GM12878 (cell line): Measurements from ENCODE around the gene TFF1.

Source experiments
- CHD1 ChIP-seq: IDR thresholded peaks from 2 replicates; pipeline ENCODE4 v1.6.1; 2012; ENCODE audit warnings: low read depth, low read length, improper control_type of control experiment
- CREB1 ChIP-seq: IDR thresholded peaks from 2 replicates; pipeline ENCODE4 v1.6.1; 2012; ENCODE audit warnings: low read depth, mild to moderate bottlenecking, inconsistent platforms
- SP1 ChIP-seq: IDR thresholded peaks from one replicate; pipeline ENCODE4 v1.6.1; 2011; ENCODE audit warnings: low read depth, low read length
- TAF1 ChIP-seq: IDR thresholded peaks from 2 replicates; pipeline ENCODE4 v1.6.1; 2011; ENCODE audit warnings: mild to moderate bottlenecking, low read depth, low read length, borderline replicate concordance
- TF ChIP-seq, protein P1 (sequence below), 3 experiments: IDR thresholded peaks in 2 of 3; conservative IDR thresholded peaks in 1 of 3; 2 replicates each; pipeline ENCODE4 v1.5.1; 2011; ENCODE audit warnings: low read depth in 3 of 3, low read length in 3 of 3, mild to moderate bottlenecking in 3 of 3, control low read depth in 2 of 3, moderate library complexity in 2 of 3, inconsistent platforms in 1 of 3, mixed read lengths in 1 of 3; ENCODE audit not compliant: control insufficient read depth in 2 of 3, insufficient read depth in 1 of 3; ENCODE audit errors: extremely low read depth in 1 of 3
- TF ChIP-seq, protein P2 (sequence below): IDR thresholded peaks from 2 replicates; pipeline ENCODE4 v1.6.1; 2011; ENCODE audit warnings: low read depth, mild to moderate bottlenecking, low read length, moderate library complexity, borderline replicate concordance; ENCODE audit errors: extremely low read depth
- TF ChIP-seq, protein P3 (sequence below): IDR thresholded peaks from 2 replicates; pipeline ENCODE4 v1.6.1; 2012; ENCODE audit warnings: low read length, inconsistent platforms
- TF ChIP-seq, protein P4 (sequence below): IDR thresholded peaks from 2 replicates; pipeline ENCODE4 v1.6.1; 2012; ENCODE audit warnings: low read depth, low read length, improper control_type of control experiment
- TF ChIP-seq, protein P5 (sequence below): fragments of 450-650 bp; IDR thresholded peaks from 2 replicates; pipeline ENCODE4 v1.6.1; 2016; ENCODE audit warnings: mild to moderate bottlenecking, moderate library complexity, borderline replicate concordance

DNA sequence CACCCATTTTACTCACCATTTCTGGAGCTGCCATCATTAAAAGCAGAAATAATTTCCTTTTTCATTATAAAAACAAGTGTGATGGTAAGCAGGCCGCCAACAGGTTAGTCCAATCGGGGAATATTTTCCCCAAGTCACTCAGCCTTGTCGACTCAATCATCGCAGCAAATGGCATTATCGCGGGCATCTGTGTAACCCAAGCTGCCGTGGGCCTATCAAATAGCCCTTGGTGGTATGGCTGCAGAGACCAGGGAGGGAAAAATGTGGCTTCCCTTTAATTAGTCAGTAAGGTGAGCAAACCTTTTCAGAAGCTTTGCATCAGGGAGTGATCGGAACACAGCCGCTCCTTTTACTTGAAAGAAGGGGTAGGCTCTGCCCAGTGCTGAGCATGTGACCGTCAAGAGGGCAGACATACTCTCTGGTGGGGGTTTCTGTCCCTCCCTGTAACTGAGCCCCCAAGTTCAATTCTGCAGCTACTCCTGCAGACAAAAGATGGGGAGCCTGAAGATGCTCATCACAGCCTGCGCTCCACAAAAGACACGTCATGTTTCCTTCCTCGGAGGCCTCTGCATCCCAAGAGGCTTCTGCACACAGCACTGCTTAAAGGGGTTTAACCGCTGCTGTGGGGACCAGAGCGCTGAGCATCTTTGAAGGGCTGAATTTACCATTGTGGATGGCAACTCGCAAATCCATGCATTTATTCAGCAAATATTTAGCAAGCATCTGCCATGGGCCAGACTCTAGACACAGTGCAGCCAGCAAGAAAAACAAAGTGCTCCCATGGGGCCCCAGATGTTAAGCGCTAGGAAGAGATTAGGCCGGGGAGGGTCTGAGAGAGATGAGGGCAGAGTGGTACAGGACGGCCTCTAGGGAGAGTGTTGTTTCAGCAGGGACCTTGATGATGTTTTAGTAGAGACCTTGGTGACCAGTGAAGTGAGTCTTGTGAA lies 30.7 kb upstream of the TFF1 start:
- TF ChIP-seq, protein P1, sequence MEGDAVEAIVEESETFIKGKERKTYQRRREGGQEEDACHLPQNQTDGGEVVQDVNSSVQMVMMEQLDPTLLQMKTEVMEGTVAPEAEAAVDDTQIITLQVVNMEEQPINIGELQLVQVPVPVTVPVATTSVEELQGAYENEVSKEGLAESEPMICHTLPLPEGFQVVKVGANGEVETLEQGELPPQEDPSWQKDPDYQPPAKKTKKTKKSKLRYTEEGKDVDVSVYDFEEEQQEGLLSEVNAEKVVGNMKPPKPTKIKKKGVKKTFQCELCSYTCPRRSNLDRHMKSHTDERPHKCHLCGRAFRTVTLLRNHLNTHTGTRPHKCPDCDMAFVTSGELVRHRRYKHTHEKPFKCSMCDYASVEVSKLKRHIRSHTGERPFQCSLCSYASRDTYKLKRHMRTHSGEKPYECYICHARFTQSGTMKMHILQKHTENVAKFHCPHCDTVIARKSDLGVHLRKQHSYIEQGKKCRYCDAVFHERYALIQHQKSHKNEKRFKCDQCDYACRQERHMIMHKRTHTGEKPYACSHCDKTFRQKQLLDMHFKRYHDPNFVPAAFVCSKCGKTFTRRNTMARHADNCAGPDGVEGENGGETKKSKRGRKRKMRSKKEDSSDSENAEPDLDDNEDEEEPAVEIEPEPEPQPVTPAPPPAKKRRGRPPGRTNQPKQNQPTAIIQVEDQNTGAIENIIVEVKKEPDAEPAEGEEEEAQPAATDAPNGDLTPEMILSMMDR (IDR thresholded peaks at IDR 0.05 in 2 of 3, conservative IDR thresholded peaks at IDR 0.05 in 1 of 3; ENCODE audit: control insufficient read depth in 2 of 3, extremely low read depth in 1 of 3, insufficient read depth in 1 of 3, low read depth in 3 of 3, low read length in 3 of 3): no peak
- TF ChIP-seq SP1: no peak
- TF ChIP-seq, protein P2, sequence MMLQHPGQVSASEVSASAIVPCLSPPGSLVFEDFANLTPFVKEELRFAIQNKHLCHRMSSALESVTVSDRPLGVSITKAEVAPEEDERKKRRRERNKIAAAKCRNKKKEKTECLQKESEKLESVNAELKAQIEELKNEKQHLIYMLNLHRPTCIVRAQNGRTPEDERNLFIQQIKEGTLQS: no peak
- TF ChIP-seq, protein P3, sequence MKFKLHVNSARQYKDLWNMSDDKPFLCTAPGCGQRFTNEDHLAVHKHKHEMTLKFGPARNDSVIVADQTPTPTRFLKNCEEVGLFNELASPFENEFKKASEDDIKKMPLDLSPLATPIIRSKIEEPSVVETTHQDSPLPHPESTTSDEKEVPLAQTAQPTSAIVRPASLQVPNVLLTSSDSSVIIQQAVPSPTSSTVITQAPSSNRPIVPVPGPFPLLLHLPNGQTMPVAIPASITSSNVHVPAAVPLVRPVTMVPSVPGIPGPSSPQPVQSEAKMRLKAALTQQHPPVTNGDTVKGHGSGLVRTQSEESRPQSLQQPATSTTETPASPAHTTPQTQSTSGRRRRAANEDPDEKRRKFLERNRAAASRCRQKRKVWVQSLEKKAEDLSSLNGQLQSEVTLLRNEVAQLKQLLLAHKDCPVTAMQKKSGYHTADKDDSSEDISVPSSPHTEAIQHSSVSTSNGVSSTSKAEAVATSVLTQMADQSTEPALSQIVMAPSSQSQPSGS: no peak
- TF ChIP-seq CHD1: no peak
- no peak for TF ChIP-seq TAF1
- TF ChIP-seq, protein P4, sequence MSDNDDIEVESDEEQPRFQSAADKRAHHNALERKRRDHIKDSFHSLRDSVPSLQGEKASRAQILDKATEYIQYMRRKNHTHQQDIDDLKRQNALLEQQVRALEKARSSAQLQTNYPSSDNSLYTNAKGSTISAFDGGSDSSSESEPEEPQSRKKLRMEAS: no peak
- TF ChIP-seq, protein P5, sequence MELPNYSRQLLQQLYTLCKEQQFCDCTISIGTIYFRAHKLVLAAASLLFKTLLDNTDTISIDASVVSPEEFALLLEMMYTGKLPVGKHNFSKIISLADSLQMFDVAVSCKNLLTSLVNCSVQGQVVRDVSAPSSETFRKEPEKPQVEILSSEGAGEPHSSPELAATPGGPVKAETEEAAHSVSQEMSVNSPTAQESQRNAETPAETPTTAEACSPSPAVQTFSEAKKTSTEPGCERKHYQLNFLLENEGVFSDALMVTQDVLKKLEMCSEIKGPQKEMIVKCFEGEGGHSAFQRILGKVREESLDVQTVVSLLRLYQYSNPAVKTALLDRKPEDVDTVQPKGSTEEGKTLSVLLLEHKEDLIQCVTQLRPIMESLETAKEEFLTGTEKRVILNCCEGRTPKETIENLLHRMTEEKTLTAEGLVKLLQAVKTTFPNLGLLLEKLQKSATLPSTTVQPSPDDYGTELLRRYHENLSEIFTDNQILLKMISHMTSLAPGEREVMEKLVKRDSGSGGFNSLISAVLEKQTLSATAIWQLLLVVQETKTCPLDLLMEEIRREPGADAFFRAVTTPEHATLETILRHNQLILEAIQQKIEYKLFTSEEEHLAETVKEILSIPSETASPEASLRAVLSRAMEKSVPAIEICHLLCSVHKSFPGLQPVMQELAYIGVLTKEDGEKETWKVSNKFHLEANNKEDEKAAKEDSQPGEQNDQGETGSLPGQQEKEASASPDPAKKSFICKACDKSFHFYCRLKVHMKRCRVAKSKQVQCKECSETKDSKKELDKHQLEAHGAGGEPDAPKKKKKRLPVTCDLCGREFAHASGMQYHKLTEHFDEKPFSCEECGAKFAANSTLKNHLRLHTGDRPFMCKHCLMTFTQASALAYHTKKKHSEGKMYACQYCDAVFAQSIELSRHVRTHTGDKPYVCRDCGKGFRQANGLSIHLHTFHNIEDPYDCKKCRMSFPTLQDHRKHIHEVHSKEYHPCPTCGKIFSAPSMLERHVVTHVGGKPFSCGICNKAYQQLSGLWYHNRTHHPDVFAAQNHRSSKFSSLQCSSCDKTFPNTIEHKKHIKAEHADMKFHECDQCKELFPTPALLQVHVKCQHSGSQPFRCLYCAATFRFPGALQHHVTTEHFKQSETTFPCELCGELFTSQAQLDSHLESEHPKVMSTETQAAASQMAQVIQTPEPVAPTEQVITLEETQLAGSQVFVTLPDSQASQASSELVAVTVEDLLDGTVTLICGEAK: no peak
- TF ChIP-seq CREB1: no peak
